WTC11 (cell line): Measurements from ENCODE around the gene RAB3IL1.

Experiments
- CREB1 ChIP-seq: sonication (generic); formaldehyde crosslinking; IDR thresholded peaks from 2 replicates; pipeline ENCODE4 v1.8.0; 2023; ENCODE audit warnings: mild to moderate bottlenecking, missing genetic modification reagents
- KAT7 ChIP-seq: sonication (generic); formaldehyde crosslinking; IDR thresholded peaks from 2 replicates; pipeline ENCODE4 v1.8.1; 2023; ENCODE audit warnings: missing genetic modification reagents, mild to moderate bottlenecking, borderline replicate concordance
- RELA ChIP-seq: sonication (generic); formaldehyde crosslinking; IDR thresholded peaks from 2 replicates; pipeline ENCODE4 v1.8.1; 2022; ENCODE audit warnings: missing genetic modification reagents, mild to moderate bottlenecking, borderline replicate concordance
- TF ChIP-seq, protein P1 (sequence below): fragments of 200-600 bp; IDR thresholded peaks from 2 replicates; pipeline ENCODE4 v1.8.0; 2022; ENCODE audit warnings: antibody characterized with exemption
- TF ChIP-seq, protein P2 (sequence below): sonication (generic); formaldehyde crosslinking; IDR thresholded peaks from 2 replicates; pipeline ENCODE4 v1.8.0; 2022; ENCODE audit warnings: mild to moderate bottlenecking, missing genetic modification reagents
- TF ChIP-seq, protein P3 (sequence below): sonication (generic); formaldehyde crosslinking; IDR thresholded peaks from 2 replicates; pipeline ENCODE4 v1.8.1; 2022; ENCODE audit warnings: low read depth, missing genetic modification reagents, borderline replicate concordance
- TF ChIP-seq, protein P4 (sequence below): sonication (generic); formaldehyde crosslinking; conservative IDR thresholded peaks from 2 replicates; pipeline ENCODE4 v1.8.1; 2022; ENCODE audit warnings: mild to moderate bottlenecking, missing genetic modification reagents
- TF ChIP-seq, protein P5 (sequence below): sonication (generic); formaldehyde crosslinking; IDR thresholded peaks from 2 replicates; pipeline ENCODE4 v1.8.1; 2022; ENCODE audit warnings: missing genetic modification reagents, borderline replicate concordance

DNA sequence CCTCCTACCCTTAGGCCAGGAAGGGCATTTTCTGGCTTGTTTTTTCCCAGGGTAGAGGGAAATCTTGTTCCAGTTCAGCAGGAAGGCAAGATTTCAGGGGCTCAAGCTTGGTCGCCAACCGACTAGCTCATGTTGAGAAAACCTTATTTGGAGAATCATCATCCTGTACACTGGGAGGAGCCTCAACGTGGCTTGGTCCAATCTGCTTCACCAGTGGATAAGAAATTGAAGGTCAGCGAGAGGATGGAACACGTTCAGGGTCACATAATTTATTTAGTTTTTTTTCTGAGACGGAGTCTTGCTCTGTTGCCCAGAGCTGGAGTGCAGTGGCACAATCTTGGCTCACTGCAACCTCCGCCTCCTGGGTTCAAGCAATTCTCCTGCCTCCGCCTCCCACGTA lies 68.7 kb downstream of the RAB3IL1 start:
- TF ChIP-seq, protein P1, sequence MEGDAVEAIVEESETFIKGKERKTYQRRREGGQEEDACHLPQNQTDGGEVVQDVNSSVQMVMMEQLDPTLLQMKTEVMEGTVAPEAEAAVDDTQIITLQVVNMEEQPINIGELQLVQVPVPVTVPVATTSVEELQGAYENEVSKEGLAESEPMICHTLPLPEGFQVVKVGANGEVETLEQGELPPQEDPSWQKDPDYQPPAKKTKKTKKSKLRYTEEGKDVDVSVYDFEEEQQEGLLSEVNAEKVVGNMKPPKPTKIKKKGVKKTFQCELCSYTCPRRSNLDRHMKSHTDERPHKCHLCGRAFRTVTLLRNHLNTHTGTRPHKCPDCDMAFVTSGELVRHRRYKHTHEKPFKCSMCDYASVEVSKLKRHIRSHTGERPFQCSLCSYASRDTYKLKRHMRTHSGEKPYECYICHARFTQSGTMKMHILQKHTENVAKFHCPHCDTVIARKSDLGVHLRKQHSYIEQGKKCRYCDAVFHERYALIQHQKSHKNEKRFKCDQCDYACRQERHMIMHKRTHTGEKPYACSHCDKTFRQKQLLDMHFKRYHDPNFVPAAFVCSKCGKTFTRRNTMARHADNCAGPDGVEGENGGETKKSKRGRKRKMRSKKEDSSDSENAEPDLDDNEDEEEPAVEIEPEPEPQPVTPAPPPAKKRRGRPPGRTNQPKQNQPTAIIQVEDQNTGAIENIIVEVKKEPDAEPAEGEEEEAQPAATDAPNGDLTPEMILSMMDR = no peak
- TF ChIP-seq, protein P2, sequence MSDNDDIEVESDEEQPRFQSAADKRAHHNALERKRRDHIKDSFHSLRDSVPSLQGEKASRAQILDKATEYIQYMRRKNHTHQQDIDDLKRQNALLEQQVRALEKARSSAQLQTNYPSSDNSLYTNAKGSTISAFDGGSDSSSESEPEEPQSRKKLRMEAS (CRISPR knock-in tag) = no peak
- TF ChIP-seq, protein P3, sequence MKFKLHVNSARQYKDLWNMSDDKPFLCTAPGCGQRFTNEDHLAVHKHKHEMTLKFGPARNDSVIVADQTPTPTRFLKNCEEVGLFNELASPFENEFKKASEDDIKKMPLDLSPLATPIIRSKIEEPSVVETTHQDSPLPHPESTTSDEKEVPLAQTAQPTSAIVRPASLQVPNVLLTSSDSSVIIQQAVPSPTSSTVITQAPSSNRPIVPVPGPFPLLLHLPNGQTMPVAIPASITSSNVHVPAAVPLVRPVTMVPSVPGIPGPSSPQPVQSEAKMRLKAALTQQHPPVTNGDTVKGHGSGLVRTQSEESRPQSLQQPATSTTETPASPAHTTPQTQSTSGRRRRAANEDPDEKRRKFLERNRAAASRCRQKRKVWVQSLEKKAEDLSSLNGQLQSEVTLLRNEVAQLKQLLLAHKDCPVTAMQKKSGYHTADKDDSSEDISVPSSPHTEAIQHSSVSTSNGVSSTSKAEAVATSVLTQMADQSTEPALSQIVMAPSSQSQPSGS = no peak
- TF ChIP-seq KAT7 (no peak), RELA (CRISPR knock-in tag) (no peak), CREB1 (CRISPR knock-in tag) (no peak)
- TF ChIP-seq, protein P4, sequence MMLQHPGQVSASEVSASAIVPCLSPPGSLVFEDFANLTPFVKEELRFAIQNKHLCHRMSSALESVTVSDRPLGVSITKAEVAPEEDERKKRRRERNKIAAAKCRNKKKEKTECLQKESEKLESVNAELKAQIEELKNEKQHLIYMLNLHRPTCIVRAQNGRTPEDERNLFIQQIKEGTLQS (CRISPR knock-in tag) = no peak
- TF ChIP-seq, protein P5, sequence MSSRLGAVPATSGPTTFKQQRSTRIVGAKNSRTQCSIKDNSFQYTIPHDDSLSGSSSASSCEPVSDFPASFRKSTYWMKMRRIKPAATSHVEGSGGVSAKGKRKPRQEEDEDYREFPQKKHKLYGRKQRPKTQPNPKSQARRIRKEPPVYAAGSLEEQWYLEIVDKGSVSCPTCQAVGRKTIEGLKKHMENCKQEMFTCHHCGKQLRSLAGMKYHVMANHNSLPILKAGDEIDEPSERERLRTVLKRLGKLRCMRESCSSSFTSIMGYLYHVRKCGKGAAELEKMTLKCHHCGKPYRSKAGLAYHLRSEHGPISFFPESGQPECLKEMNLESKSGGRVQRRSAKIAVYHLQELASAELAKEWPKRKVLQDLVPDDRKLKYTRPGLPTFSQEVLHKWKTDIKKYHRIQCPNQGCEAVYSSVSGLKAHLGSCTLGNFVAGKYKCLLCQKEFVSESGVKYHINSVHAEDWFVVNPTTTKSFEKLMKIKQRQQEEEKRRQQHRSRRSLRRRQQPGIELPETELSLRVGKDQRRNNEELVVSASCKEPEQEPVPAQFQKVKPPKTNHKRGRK = no peak
